Transverse colon (tissue), 3 donors: Measurements from ENCODE around the gene SPAG4.

ENCODE experiments used
- EP300 ChIP-seq: sonication (generic); formaldehyde crosslinking; IDR thresholded peaks from one replicate; pipeline ENCODE4 v1.6.1; 2017; ENCODE audit warnings: antibody characterized with exemption, low read depth
- POLR2A ChIP-seq: fragments of 450-650 bp; IDR thresholded peaks from one replicate; pipeline ENCODE4 v1.6.1; 2016; ENCODE audit warnings: antibody characterized with exemption, mild to moderate bottlenecking, moderate library complexity
- TF ChIP-seq, protein P1 (sequence below), 5 experiments: fragments of 200-600 bp in 3 of 5; fragments of 450-650 bp in 2 of 5; sonication (generic) in 3 of 5; IDR thresholded peaks; 1 replicate in 2 of 5; 2 replicates in 3 of 5; pipeline ENCODE4 v1.5.1; 2016 to 2017; ENCODE audit warnings: antibody characterized with exemption in 5 of 5, inconsistent platforms in 3 of 5, mild to moderate bottlenecking in 2 of 5, moderate library complexity in 1 of 5

DNA sequence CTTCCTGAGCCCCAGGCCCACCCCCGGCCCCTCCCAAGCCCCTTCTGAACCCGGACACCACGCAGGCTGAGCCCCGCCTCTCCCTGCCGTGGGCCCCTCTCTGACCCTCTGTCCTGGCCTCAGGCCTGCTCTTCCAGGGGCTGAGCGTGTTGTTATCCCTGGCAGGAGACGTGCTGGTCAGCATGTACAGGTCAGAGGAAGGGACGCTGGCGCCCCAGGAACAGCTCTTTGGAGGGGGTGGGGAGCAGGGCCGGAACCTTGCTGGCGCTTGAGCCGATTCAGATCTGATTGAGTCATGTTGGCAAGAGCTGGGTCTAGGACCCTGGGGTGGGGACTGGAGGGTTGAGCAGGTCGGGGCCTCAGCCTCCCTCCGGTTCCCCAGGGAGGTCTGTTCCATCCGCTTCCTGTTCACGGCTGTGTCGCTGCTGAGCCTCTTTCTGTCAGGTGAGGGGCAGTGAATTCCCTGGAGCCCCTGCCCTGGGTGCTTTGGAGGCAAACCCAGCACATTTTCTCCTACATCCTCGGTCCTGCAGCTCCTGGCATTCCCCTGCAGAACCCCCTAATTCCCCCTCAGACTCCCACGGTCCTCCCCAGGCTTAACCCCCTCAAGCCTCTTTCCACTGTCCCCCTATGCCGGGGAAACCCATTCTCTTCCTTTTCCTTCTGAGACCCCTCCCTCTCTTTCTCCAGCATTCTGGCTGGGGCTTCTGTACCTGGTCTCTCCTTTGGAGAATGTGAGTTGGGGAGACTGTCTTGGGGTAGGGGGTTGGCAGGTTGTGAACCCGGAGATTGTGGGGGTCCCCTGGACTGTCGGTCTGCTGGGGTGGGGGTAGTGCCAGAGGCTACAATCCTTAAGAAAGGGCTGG is 2.0 kb downstream of the SPAG4 start:
- TF ChIP-seq, protein P1, sequence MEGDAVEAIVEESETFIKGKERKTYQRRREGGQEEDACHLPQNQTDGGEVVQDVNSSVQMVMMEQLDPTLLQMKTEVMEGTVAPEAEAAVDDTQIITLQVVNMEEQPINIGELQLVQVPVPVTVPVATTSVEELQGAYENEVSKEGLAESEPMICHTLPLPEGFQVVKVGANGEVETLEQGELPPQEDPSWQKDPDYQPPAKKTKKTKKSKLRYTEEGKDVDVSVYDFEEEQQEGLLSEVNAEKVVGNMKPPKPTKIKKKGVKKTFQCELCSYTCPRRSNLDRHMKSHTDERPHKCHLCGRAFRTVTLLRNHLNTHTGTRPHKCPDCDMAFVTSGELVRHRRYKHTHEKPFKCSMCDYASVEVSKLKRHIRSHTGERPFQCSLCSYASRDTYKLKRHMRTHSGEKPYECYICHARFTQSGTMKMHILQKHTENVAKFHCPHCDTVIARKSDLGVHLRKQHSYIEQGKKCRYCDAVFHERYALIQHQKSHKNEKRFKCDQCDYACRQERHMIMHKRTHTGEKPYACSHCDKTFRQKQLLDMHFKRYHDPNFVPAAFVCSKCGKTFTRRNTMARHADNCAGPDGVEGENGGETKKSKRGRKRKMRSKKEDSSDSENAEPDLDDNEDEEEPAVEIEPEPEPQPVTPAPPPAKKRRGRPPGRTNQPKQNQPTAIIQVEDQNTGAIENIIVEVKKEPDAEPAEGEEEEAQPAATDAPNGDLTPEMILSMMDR (IDR thresholded peaks at IDR 0.05) = peak; percentile 27 to 49 (median 42)
- TF ChIP-seq EP300 (no peak), POLR2A (no peak)
